Brain pericyte (primary cell): ENCODE results near the gene INAFM1.

Experiments
- DNase-seq: peaks from one replicate; pipeline ENCODE4 v3.0.0-alpha.2; 2012; ENCODE audit warnings: low read depth, low spot score

INAFM1 gene

DNA sequence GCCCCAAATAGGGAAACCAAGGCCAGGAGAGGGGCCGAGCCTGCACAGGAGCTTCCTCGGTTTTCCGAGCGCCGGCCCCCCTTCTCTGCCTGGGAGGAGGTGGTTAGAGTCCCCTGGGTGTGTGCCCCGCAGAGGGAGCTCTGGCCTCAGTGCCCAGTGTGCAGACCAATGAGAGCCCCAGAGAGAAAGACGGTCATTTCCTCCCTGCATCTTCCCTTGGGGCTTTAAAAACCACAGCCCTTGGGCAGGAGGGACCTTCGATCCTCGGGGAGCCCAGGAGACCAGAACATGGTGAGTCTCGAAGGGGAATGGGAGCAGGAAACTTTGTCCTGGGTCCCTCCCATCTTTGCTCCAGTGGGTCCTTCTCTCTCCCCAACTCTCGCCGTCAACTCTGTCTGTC, 34.9 kb downstream of the INAFM1 start, which contains the start of gene C5AR1:
Gene C5AR1 (plus strand): TSS at position 254 of the 400 bp plus-strand sequence. CDS start 35 bp downstream, at position 289.
- no peak for DNase-seq

DNA sequence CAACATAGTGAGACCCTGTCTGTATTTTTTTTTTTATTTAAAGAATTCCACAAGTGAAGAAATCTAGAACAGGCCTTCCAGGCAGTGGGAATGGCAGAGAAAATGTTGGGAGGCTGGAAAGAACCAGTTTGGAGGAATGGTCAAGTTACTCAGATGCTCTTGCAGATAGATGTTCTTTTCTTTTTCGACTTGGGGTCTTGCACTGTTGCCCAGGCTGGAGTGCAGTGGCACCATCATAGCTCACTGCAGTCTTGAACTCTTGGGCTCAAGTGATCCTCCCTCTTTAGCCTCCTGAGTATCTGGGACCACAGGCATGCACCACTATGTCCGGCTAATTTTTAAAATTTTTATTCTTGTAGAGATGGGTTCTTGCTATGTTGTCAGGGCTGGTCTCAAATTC, 35.6 kb downstream of the INAFM1 start:
- no peak for DNase-seq

DNA sequence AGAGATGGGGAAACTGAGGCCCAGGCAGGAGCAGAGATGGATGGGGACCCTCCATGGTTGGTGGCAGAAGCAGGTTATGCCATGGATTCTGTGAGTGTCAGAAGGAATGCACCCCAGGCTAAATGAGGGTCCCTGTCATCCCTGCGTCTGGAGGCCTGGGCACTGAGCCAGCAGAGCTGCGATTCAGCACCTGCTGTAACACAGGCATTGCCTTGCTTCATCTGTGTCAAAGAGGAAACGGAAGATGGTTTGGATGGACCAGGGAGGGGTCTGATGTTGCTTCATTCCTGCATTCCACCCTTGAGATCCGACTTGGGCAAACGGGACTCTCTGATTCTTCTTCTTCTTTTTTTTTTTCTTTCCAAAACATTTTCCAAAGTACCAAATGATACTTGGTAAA, 36.1 kb downstream of the INAFM1 start:
- no peak for DNase-seq

DNA sequence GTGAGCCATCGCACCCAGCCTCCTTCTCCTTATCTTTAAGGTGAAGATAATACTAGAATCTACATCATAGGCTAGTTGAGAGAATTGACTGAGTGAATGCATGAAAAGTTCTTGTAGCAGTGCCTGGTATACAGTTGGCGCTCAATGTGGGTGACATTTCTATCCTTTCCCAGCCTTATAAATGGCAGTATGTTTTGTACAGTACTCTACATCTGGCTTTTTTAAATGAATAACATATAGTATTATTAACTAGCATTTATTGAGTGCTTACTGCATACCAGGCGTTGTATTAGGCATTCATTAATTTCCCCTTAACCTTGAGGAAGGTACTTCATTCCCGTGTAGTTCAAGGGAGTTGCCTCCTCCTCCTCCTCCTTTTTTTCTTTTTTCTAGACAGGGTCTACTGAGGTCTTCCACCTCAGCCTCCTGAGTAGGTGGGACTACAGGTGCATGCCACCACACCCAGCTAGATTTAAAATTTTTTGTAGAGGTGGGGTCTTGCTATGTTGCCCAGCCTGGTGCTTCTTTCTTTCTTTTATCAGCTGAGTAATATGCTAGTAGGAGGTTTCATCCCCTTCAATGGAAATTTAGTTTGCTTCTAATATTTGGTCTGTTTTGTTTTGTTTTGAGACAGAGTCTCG, 37.8 kb downstream of the INAFM1 start:
- DNase-seq: no peak

DNA sequence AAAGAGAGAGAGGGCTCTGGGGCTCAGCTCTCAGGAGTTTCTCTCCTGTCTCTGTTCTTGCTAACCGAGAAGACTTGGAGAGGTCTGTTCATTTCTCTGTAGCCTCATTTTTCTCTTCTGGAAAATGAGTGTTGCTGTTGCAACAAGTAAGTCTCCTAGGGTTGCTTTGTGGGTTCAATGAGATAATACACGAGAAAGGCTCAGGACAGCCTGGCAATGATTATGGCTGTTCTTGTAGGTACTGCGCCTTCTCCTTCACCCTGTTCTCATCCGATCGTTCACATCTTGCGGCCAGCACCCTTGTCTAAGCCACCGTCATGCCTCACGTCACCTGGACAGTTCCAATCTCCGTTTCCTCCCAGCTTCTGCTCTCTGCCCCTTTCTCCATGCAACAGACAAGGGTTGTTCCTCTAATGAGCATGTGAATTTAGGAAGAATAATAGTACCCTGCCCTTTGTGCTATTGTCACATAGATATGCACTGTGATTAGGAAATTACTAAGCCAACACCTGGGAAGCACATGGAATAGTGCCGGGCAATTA, 39.1 kb downstream of the INAFM1 start:
- no peak for DNase-seq

DNA sequence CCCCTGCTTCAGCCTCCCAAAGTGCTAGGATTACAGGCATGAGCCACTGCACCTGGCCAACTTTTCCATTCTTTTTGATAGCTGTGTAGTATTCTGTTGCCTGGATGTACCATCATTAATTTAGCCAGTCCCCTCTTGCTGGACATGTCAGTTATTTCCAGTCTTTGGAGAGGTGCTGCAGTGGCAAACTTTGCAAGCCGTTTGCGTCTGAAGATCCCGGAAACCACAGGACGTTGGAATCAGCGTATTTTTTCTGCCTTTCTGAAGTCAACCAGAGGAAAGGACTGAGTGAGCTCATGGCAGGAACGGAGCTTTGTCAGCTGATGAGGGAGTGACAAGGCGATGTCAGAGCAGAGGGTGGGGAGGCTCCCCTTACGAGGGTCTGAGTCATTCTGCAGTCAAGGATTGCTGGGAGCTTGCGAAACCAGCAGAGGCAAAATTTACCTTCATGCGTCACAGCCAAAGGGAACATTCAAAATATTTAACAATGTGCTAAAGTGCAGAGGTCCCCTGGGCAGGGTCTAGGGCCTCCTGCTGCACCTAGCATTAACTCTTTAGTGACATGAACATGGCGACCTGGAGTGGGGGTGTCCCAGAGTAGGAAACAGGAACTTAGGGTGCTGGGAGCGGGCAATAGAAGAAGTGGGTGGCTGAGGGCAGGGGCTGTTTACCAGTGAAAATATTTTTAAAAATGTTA, 40.6 kb downstream of the INAFM1 start:
- peak; percentile 78 for DNase-seq

DNA sequence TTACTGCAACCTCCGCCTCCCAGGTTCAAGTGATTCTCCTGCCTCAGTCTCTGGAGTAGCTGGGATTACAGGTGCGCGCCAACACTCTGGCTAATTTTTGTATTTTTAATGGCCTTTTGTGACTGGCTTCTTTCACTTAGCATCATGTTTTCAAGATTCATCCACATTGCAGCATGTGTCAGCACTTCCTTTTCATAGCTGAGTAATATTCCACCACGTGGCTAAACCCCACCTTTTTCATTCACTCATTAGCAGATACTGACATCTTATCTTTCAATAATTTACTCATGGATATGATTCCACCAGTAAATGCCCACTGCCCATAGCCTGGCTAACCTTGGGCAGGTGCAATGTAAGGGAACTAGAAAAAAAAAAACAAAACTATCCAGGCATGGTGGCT, 41.8 kb downstream of the INAFM1 start:
- DNase-seq: no peak

DNA sequence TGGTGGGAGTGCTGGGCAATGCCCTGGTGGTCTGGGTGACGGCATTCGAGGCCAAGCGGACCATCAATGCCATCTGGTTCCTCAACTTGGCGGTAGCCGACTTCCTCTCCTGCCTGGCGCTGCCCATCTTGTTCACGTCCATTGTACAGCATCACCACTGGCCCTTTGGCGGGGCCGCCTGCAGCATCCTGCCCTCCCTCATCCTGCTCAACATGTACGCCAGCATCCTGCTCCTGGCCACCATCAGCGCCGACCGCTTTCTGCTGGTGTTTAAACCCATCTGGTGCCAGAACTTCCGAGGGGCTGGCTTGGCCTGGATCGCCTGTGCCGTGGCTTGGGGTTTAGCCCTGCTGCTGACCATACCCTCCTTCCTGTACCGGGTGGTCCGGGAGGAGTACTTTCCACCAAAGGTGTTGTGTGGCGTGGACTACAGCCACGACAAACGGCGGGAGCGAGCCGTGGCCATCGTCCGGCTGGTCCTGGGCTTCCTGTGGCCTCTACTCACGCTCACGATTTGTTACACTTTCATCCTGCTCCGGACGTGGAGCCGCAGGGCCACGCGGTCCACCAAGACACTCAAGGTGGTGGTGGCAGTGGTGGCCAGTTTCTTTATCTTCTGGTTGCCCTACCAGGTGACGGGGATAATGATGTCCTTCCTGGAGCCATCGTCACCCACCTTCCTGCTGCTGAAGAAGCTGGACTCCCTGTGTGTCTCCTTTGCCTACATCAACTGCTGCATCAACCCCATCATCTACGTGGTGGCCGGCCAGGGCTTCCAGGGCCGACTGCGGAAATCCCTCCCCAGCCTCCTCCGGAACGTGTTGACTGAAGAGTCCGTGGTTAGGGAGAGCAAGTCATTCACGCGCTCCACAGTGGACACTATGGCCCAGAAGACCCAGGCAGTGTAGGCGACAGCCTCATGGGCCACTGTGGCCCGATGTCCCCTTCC, 45.5 kb downstream of the INAFM1 start:
- no peak for DNase-seq

DNA sequence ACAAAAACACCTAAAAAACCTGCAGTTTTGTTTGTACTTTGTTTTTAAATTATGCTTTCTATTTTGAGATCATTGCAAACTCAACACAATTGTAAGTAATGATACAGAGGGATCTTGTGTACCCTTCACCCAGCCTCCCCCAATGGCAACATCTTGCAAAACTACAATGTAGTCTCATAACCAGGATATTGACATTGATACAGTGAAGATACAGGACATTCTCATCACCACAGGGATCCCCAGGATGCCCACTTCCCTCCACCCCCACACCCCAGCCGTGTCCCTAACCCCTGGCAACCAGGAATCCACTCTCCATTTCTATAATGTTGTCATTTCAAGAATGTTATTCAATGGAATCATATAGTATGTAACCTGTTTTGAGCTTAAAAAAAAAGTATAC, 46.9 kb downstream of the INAFM1 start:
- no peak for DNase-seq

DNA sequence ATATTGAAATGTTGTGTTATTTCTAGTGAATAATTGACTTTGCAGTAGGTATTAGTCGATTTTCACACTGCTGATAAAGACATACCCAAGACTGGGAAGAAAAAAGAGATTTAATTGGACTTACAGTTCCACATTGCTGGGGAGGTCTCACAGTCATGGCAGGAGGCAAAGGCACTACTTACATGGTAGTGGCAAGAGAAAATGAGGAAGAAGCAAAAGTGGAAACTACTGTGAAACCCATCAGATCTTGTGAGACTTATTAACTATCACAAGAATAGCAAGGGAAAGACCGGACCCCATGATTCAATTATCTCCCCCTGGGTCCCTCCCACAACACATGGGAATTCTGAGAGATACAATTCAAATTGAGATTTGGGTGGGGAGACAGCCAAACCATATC, 47.4 kb downstream of the INAFM1 start:
- no peak for DNase-seq

DNA sequence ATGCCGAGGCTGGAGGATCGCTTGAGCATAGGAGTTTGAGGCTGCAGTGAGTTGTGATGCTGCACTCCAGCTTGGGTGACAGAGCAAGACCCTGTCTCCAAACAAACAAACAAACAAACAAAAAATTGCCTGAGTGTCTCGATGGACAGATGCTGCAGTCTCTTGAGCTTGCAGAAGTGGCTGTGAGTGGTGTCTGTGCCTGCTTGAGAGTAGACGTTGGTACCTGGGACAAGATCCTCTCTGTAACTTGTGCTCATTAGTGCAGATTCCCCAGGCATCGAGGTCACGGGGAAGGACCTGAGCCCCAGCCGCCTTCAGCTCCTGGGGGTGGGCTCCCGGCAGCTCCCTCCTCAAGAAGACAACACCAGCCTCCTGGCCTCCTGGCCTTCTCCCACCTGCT, 48.7 kb downstream of the INAFM1 start:
- no peak for DNase-seq

DNA sequence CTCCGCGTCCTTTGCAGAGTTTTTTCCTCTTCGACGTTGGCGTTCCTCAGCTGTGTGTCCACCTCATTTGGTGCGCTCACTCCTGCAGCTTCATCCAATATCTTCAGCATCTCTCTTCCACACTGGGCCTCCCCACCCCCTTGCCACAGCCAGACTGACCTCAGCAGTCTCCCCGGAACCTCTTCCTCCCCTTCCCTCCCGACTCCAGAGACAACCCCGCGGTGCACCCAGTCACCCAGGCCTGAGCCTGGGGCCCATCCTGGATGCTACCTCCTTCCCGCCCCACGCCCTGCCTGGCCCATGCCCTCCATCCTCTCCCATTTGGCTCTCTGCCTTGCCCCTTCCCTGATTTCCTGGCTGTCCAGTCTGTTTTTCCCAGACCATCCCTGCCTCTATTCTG, 49.2 kb downstream of the INAFM1 start:
- no peak for DNase-seq

DNA sequence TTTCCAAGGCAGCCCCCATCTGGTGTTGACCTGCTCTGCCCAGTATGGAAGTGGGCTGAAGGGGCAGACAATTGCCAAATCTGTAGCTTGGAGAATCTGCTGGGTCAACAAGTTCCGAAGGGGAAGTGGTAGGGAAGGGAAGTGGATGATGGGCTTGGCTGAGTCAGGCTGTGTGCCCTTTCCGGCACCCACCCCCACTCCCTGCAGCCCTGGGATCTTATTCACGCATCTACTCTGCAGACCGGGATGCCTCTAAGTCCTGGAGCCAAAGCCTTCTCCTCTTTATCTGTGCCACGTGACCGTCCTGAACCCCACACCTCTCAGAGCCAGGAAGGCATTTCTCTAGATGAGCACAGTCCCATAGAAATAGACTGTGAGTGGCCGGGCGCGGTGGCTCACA, 49.8 kb downstream of the INAFM1 start:
- DNase-seq: no peak
